Measurements from ENCODE around the gene MIDN.

Gene MIDN

GRCh38 chr19:1282588-1283206 is 34.3 kb downstream of the MIDN start:
- no peak for DNase-seq (ENCODE audit: low read depth)

- DNase-seq (ENCODE audit: low read depth), result no peak
Observed at GRCh38 chr19:1283207-1283916, 35.0 kb downstream of the MIDN start.

GRCh38 chr19:1283917-1284292 is 35.5 kb downstream of the MIDN start:
- DNase-seq (ENCODE audit: low read depth), result no peak

- no peak for DNase-seq (ENCODE audit: low read depth)
Observed at GRCh38 chr19:1284293-1284978, 36.1 kb downstream of the MIDN start.

GRCh38 chr19:1284979-1285736 is 36.8 kb downstream of the MIDN start:
- DNase-seq (ENCODE audit: low read depth), result no peak

GRCh38 chr19:1285737-1286360 is 37.5 kb downstream of the MIDN start, which contains the start of gene EFNA2:
Gene EFNA2, plus strand, starts transcription at chr19:1285873. Its CDS starts 296 bp downstream, at chr19:1286169.
- no peak for DNase-seq (ENCODE audit: low read depth)

- DNase-seq (ENCODE audit: low read depth), result no peak
Observed at GRCh38 chr19:1286487-1287353, 38.3 kb downstream of the MIDN start.

- DNase-seq (ENCODE audit: low read depth), result no peak
Observed at GRCh38 chr19:1287354-1288225, 39.2 kb downstream of the MIDN start.

GRCh38 chr19:1288226-1288612 is 39.8 kb downstream of the MIDN start:
- DNase-seq (ENCODE audit: low read depth), result no peak

GRCh38 chr19:1288833-1289685 is 40.7 kb downstream of the MIDN start:
- DNase-seq (ENCODE audit: low read depth), result no peak

GRCh38 chr19:1289686-1290025 is 41.3 kb downstream of the MIDN start:
- DNase-seq (ENCODE audit: low read depth), result no peak

- no peak for DNase-seq (ENCODE audit: low read depth)
Observed at GRCh38 chr19:1290196-1290702, 41.9 kb downstream of the MIDN start.

GRCh38 chr19:1290703-1291651 is 42.6 kb downstream of the MIDN start:
- no peak for DNase-seq (ENCODE audit: low read depth)

GRCh38 chr19:1291761-1292418 is 43.5 kb downstream of the MIDN start:
- DNase-seq (ENCODE audit: low read depth), result no peak

- no peak for DNase-seq (ENCODE audit: low read depth)
Observed at GRCh38 chr19:1292419-1293151, 44.2 kb downstream of the MIDN start.

GRCh38 chr19:1293782-1294604 is 45.6 kb downstream of the MIDN start:
- DNase-seq (ENCODE audit: low read depth), result no peak
